MM.1S (cell line): Measurements from ENCODE around the gene ADRM1.

ENCODE experiments used
- EZH2 ChIP-seq: fragments of 300-600 bp; sonication (generic); optimal IDR thresholded peaks from 2 replicates; pipeline ENCODE3; 2017; ENCODE audit warnings: low read depth, mild to moderate bottlenecking, antibody characterized with exemption, low read length, mixed read lengths
- EZH2phosphoT487 ChIP-seq: fragments of 300-600 bp; sonication (generic); IDR thresholded peaks from 2 replicates; pipeline ENCODE4 v1.6.1; 2018; ENCODE audit warnings: antibody characterized with exemption, low read length
- TF ChIP-seq, protein P1 (sequence below): fragments of 300-600 bp; sonication (generic); IDR thresholded peaks from 2 replicates; pipeline ENCODE4 v1.5.1; 2016; ENCODE audit warnings: antibody characterized with exemption, low read length, mixed read lengths

GRCh38 chr20:62344782-62345181 lies 42.0 kb downstream of the ADRM1 start:
- TF ChIP-seq, protein P1, sequence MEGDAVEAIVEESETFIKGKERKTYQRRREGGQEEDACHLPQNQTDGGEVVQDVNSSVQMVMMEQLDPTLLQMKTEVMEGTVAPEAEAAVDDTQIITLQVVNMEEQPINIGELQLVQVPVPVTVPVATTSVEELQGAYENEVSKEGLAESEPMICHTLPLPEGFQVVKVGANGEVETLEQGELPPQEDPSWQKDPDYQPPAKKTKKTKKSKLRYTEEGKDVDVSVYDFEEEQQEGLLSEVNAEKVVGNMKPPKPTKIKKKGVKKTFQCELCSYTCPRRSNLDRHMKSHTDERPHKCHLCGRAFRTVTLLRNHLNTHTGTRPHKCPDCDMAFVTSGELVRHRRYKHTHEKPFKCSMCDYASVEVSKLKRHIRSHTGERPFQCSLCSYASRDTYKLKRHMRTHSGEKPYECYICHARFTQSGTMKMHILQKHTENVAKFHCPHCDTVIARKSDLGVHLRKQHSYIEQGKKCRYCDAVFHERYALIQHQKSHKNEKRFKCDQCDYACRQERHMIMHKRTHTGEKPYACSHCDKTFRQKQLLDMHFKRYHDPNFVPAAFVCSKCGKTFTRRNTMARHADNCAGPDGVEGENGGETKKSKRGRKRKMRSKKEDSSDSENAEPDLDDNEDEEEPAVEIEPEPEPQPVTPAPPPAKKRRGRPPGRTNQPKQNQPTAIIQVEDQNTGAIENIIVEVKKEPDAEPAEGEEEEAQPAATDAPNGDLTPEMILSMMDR: no peak
- no peak for TF ChIP-seq EZH2
- TF ChIP-seq EZH2phosphoT487: no peak
